ENCODE data around the gene ZBTB20. TPM values are rescaled to one million over a fixed set of nuclear protein-coding genes. Genes with fewer than 3 reads are reported as not detected.
A peak's percentile ranks its signal among the peaks of the same experiment; 100 is the strongest.

ZBTB20 gene
- total RNA-seq, 6 experiments from 2014 or later: 8.0 to 14.1 (median 10.4) TPM

GRCh38 chr3:114454551-114455251, 692.4 kb downstream of the ZBTB20 start:
- no peak overlapping the region for H3K27ac Mint-ChIP-seq
- H3K36me3 Mint-ChIP-seq (ENCODE audit: low read depth): no peaks in the 10 kb centered on the region
- H3K4me1 Mint-ChIP-seq (ENCODE audit: low read depth): peaks cover 27% of the 10 kb centered on the region
- no peak for DNase-seq
- H3K27me3 Mint-ChIP-seq (ENCODE audit: insufficient read depth): no peaks in the 10 kb centered on the region
- no peak overlapping the region for H3K4me3 Mint-ChIP-seq
- TF ChIP-seq, protein P1, sequence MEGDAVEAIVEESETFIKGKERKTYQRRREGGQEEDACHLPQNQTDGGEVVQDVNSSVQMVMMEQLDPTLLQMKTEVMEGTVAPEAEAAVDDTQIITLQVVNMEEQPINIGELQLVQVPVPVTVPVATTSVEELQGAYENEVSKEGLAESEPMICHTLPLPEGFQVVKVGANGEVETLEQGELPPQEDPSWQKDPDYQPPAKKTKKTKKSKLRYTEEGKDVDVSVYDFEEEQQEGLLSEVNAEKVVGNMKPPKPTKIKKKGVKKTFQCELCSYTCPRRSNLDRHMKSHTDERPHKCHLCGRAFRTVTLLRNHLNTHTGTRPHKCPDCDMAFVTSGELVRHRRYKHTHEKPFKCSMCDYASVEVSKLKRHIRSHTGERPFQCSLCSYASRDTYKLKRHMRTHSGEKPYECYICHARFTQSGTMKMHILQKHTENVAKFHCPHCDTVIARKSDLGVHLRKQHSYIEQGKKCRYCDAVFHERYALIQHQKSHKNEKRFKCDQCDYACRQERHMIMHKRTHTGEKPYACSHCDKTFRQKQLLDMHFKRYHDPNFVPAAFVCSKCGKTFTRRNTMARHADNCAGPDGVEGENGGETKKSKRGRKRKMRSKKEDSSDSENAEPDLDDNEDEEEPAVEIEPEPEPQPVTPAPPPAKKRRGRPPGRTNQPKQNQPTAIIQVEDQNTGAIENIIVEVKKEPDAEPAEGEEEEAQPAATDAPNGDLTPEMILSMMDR (IDR thresholded peaks at IDR 0.05): no peak
- H3K9me3 Mint-ChIP-seq: no peaks in the 10 kb centered on the region

GRCh38 chr3:114453361-114453780, 693.7 kb downstream of the ZBTB20 start:
- Mint-ChIP-seq H3K9me3 (no peaks in the 10 kb centered on the region), H3K27ac (no peak overlapping the region), H3K27me3 (ENCODE audit: insufficient read depth) (no peaks in the 10 kb centered on the region), H3K36me3 (ENCODE audit: low read depth) (no peaks in the 10 kb centered on the region), H3K4me1 (ENCODE audit: low read depth) (peaks cover 37% of the 10 kb centered on the region), H3K4me3 (0 out of 2 replicates have a peak overlapping the region, but pooled peaks have one; percentile 6)
- TF ChIP-seq, protein P1 (IDR thresholded peaks at IDR 0.05): no peak
- no peak for DNase-seq

DNA sequence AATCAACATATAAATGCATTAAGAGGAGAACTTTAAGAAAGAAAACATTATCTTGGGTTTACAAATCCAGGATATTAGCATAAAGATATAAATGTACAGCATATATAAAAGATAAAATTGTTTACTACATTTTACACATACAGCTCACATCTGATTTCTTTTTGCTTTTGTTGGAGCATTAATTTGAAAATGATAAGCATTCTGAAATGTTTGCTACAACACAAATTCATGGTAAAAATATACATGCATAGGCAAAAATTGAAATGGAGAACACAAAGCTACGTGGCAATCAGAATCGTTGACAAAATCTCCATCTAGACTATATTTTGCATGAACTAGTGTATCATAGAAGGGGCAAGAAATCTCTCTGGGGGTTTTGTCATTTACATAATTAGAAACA, 694.2 kb downstream of the ZBTB20 start:
- Mint-ChIP-seq H3K4me3 (no peak overlapping the region), H3K9me3 (no peaks in the 10 kb centered on the region), H3K27me3 (ENCODE audit: insufficient read depth) (peaks cover 1% of the 10 kb centered on the region; the same call in 1 of the 2 replicates), H3K36me3 (ENCODE audit: low read depth) (no peaks in the 10 kb centered on the region), H3K27ac (no peak overlapping the region), H3K4me1 (ENCODE audit: low read depth) (peaks cover 41% of the 10 kb centered on the region)
- no peak for DNase-seq
- TF ChIP-seq, protein P1 (IDR thresholded peaks at IDR 0.05): no peak

DNA sequence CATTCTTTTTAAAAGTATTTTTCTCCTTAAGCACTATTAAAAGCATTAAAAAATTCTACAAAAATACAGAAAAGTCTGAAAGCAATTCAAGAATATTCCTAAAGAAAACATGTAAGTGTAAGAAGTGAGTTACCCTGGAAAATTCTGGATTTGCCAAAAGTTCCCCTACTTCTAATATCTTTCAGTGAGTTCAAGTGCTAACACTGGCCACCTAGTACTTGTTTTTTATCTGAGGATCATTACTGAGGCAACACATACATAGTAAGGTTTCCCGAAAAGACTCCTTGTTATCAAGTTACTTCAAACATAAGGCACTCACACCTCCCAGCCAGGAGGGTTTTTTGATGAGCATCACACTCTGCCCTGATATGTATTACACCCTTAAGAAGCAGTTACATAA, 694.8 kb downstream of the ZBTB20 start:
- no peak for DNase-seq
- peaks cover 1% of the 10 kb centered on the region; the same call in 1 of the 2 replicates for H3K27me3 Mint-ChIP-seq (ENCODE audit: insufficient read depth)
- H3K4me1 Mint-ChIP-seq (ENCODE audit: low read depth): peaks cover 48% of the 10 kb centered on the region
- TF ChIP-seq, protein P1 (IDR thresholded peaks at IDR 0.05): no peak
- H3K36me3 Mint-ChIP-seq (ENCODE audit: low read depth): no peaks in the 10 kb centered on the region
- no peak overlapping the region for H3K27ac Mint-ChIP-seq
- no peaks in the 10 kb centered on the region for H3K9me3 Mint-ChIP-seq
- peak overlapping the region; percentile 83; the same call in 1 of the 2 replicates for H3K4me3 Mint-ChIP-seq

DNA sequence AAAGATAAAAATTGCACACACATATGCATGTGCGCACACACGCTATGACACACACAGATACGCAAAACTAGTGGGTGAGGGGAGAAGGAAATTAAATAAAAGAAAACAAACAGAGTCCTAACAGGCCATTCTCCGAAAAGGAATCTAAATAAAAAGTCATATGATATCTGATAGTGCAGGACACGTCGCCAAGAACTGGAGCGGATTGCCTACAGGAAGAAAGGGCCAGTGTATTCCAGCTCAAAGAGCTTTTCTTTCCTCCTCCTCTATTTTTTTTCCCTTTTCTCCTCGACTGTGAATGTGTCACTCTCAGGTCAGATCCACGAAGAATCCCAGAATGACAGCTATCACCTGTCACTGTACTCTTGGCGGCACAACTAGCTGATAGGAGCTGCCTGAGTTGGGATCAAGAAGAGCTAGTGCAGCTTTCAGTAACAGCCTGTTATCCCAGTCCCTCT, 695.5 kb downstream of the ZBTB20 start:
- DNase-seq: no peak
- no peaks in the 10 kb centered on the region for H3K36me3 Mint-ChIP-seq (ENCODE audit: low read depth)
- peak overlapping the region; percentile 83 for H3K4me3 Mint-ChIP-seq
- peaks cover 1% of the 10 kb centered on the region; the same call in 1 of the 2 replicates for H3K27me3 Mint-ChIP-seq (ENCODE audit: insufficient read depth)
- H3K27ac Mint-ChIP-seq: peak overlapping the region; percentile 78
- TF ChIP-seq, protein P1 (IDR thresholded peaks at IDR 0.05): no peak
- H3K4me1 Mint-ChIP-seq (ENCODE audit: low read depth): peaks cover 55% of the 10 kb centered on the region
- H3K9me3 Mint-ChIP-seq: no peaks in the 10 kb centered on the region

Measured in HFFc6 (cell line).